ENCODE data around the gene MAP2K5. TPM values are rescaled to one million over a fixed set of nuclear protein-coding genes. Genes with fewer than 3 reads are reported as not detected.

The MAP2K5 gene
- total RNA-seq, 1 experiment from 2014 or later = 22.2 TPM

GRCh38 chr15:67831363-67831762 lies 288.9 kb downstream of the MAP2K5 start:
- BruUV-seq (replicated peaks) = no TSS peak
- TF ChIP-seq CTCF (IDR thresholded peaks at IDR 0.05; ENCODE audit: unreplicated experiment) = no peak
- Mint-ChIP-seq H3K36me3 (ENCODE audit: insufficient read depth, unreplicated experiment) (peaks cover 13% of the 10 kb centered on the region), H3K27me3 (ENCODE audit: unreplicated experiment) (peaks cover 87% of the 10 kb centered on the region), H3K27ac (ENCODE audit: unreplicated experiment) (no peak overlapping the region), H3K4me3 (ENCODE audit: low read depth, unreplicated experiment) (no peak overlapping the region), H3K9me3 (ENCODE audit: low read depth, unreplicated experiment) (peaks cover 2% of the 10 kb centered on the region), H3K4me1 (ENCODE audit: low read depth, unreplicated experiment) (peaks cover 30% of the 10 kb centered on the region)
- CTCF ChIA-PET = interaction anchor here (0.6 to 1.2 kb wide), 4 partner anchors 309 to 910 kb away, joined by 3 to 7 read pairs (median 4); no protein-coding TSS in a partner anchor
- intact Hi-C loops (cut with micrococcal nuclease; ENCODE audit: unreplicated experiment) = loop anchor here (10.0 kb wide), 3 partner anchors 447 to 887 kb away; no protein-coding TSS in a partner anchor
- DNase-seq = no peak

GRCh38 chr15:67832031-67832551 lies 289.6 kb downstream of the MAP2K5 start:
- CTCF ChIA-PET = interaction anchor here (0.6 to 1.2 kb wide), 7 partner anchors 304 to 910 kb away, joined by 3 to 7 read pairs (median 4); no protein-coding TSS in a partner anchor
- H3K27ac Mint-ChIP-seq (ENCODE audit: unreplicated experiment) = no peak overlapping the region
- TF ChIP-seq CTCF (IDR thresholded peaks at IDR 0.05; ENCODE audit: unreplicated experiment) = peak; percentile 27
- H3K27me3 Mint-ChIP-seq (ENCODE audit: unreplicated experiment) = peaks cover 86% of the 10 kb centered on the region
- BruUV-seq (replicated peaks) = no TSS peak
- DNase-seq = no peak
- peaks cover 2% of the 10 kb centered on the region for H3K9me3 Mint-ChIP-seq (ENCODE audit: low read depth, unreplicated experiment)
- H3K4me1 Mint-ChIP-seq (ENCODE audit: low read depth, unreplicated experiment) = peaks cover 30% of the 10 kb centered on the region
- peaks cover 13% of the 10 kb centered on the region for H3K36me3 Mint-ChIP-seq (ENCODE audit: insufficient read depth, unreplicated experiment)
- no peak overlapping the region for H3K4me3 Mint-ChIP-seq (ENCODE audit: low read depth, unreplicated experiment)
- intact Hi-C loops (cut with micrococcal nuclease; ENCODE audit: unreplicated experiment) = loop anchor here (10.0 kb wide), 3 partner anchors 447 to 887 kb away; no protein-coding TSS in a partner anchor

GRCh38 chr15:67832897-67833709 lies 290.6 kb downstream of the MAP2K5 start:
- TF ChIP-seq CTCF (IDR thresholded peaks at IDR 0.05; ENCODE audit: unreplicated experiment) = no peak
- Mint-ChIP-seq H3K36me3 (ENCODE audit: insufficient read depth, unreplicated experiment) (peaks cover 13% of the 10 kb centered on the region), H3K27me3 (ENCODE audit: unreplicated experiment) (peaks cover 91% of the 10 kb centered on the region)

GRCh38 chr15:67833710-67834511 lies 291.4 kb downstream of the MAP2K5 start:
- BruUV-seq (replicated peaks) = no TSS peak
- H3K4me3 Mint-ChIP-seq (ENCODE audit: low read depth, unreplicated experiment) = peak overlapping the region; percentile 66
- H3K27me3 Mint-ChIP-seq (ENCODE audit: unreplicated experiment) = peaks cover 85% of the 10 kb centered on the region
- H3K27ac Mint-ChIP-seq (ENCODE audit: unreplicated experiment) = no peak overlapping the region
- peaks cover 2% of the 10 kb centered on the region for H3K9me3 Mint-ChIP-seq (ENCODE audit: low read depth, unreplicated experiment)
- intact Hi-C loops (cut with micrococcal nuclease; ENCODE audit: unreplicated experiment) = loop anchor here (1.0 to 10.0 kb wide), 4 partner anchors 377 to 889 kb away; no protein-coding TSS in a partner anchor
- DNase-seq = peak; percentile 65
- CTCF ChIA-PET = no interaction called here
- peaks cover 15% of the 10 kb centered on the region for H3K36me3 Mint-ChIP-seq (ENCODE audit: insufficient read depth, unreplicated experiment)
- TF ChIP-seq CTCF (IDR thresholded peaks at IDR 0.05; ENCODE audit: unreplicated experiment) = peak; percentile 77
- H3K4me1 Mint-ChIP-seq (ENCODE audit: low read depth, unreplicated experiment) = peaks cover 30% of the 10 kb centered on the region

More at GRCh38 chr15:67832897-67833709, 290.6 kb downstream of the MAP2K5 start:
- Mint-ChIP-seq H3K27ac (ENCODE audit: unreplicated experiment) (no peak overlapping the region), H3K9me3 (ENCODE audit: low read depth, unreplicated experiment) (peaks cover 2% of the 10 kb centered on the region), H3K4me3 (ENCODE audit: low read depth, unreplicated experiment) (peak overlapping the region; percentile 66), H3K4me1 (ENCODE audit: low read depth, unreplicated experiment) (peaks cover 30% of the 10 kb centered on the region)
- CTCF ChIA-PET = interaction anchor here (1.1 kb wide), 1 partner anchor 305 kb away, joined by 3 read pairs; no protein-coding TSS in a partner anchor
- no TSS peak for BruUV-seq (replicated peaks)
- intact Hi-C loops (cut with micrococcal nuclease; ENCODE audit: unreplicated experiment) = loop anchor here (10.0 kb wide), 3 partner anchors 448 to 888 kb away; no protein-coding TSS in a partner anchor
- DNase-seq = no peak

All from Calu3 (cell line).